B cell (primary cell): Measurements from ENCODE around the gene PIF1.

ENCODE experiments used
- EZH2 ChIP-seq: IDR thresholded peaks from 2 replicates; pipeline ENCODE4 v1.6.1; 2012; ENCODE audit warnings: borderline replicate concordance, low read depth, mild to moderate bottlenecking, moderate library complexity, low read length; ENCODE audit not compliant: insufficient read depth, poor library complexity, severe bottlenecking
- TF ChIP-seq, protein P1 (sequence below): fragments of 200-600 bp; IDR thresholded peaks from one replicate; pipeline ENCODE4 v1.8.0; 2022; ENCODE audit warnings: antibody characterized with exemption, mild to moderate bottlenecking

GRCh38 chr15:64828985-64829384, 3.5 kb upstream of the PIF1 start:
- TF ChIP-seq, protein P1, sequence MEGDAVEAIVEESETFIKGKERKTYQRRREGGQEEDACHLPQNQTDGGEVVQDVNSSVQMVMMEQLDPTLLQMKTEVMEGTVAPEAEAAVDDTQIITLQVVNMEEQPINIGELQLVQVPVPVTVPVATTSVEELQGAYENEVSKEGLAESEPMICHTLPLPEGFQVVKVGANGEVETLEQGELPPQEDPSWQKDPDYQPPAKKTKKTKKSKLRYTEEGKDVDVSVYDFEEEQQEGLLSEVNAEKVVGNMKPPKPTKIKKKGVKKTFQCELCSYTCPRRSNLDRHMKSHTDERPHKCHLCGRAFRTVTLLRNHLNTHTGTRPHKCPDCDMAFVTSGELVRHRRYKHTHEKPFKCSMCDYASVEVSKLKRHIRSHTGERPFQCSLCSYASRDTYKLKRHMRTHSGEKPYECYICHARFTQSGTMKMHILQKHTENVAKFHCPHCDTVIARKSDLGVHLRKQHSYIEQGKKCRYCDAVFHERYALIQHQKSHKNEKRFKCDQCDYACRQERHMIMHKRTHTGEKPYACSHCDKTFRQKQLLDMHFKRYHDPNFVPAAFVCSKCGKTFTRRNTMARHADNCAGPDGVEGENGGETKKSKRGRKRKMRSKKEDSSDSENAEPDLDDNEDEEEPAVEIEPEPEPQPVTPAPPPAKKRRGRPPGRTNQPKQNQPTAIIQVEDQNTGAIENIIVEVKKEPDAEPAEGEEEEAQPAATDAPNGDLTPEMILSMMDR: no peak
- no peak for TF ChIP-seq EZH2
